ENCODE measurements around the gene XPO1. TPM values are rescaled to one million over a fixed set of nuclear protein-coding genes. Genes with fewer than 3 reads are reported as not detected.

Gene XPO1
- total and polyA plus RNA-seq, 2 donors (not counting 3 experiments of a cell fraction or from before 2014, with no cell fraction given): 46.7 to 166 TPM

DNA sequence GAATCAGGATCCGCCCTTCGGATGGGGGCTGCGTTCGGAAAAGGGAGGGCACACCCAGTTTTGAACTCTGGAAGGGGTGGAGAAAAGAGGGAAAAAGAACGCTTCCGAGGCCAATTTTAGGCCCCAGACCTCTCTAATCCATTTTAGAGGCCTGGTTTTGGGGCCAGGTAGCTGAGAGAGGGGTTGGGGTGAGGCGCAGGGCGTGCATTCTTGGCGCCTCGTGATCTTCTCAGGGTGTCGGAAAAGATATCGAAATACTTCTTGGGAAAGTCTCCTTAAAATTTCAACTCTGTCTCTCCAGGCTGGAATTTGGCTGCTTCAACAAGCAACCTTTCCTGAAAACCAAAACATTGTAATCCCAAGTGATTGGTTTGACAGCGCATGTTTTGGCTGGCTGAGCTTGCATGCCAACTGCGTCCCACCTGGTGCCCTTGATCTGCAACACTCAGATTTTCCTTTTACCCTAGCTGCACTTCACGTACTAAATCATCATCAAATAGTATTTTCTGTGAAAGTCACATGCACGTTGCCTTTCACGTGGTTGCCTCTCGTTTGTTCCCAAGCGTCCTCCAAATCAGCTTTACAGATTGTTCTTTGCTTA lies 864 bp upstream of the XPO1 start:
- CTCF ChIA-PET: interaction anchor here (0.7 to 1.9 kb wide), 5 partner anchors 10 to 404 kb away, joined by 3 to 4 read pairs (median 4); no protein-coding TSS in a partner anchor
- BruUV-seq (replicated peaks): TSS peak; percentile 63
- no peaks in the 10 kb centered on the region for H3K36me3 ChIP-seq (ENCODE audit: control insufficient read depth in 2 of 2, extremely low read depth in 1 of 2, insufficient read depth in 2 of 2, low read length in 2 of 2)
- H2AFZ ChIP-seq (ENCODE audit: low read depth, low read length): peak overlapping the region; percentile 95
- H3K27ac ChIP-seq (ENCODE audit: insufficient read depth, low read depth, low read length): peak overlapping the region; percentile 81
- no peaks in the 10 kb centered on the region for H3K27me3 ChIP-seq (ENCODE audit: control insufficient read depth in 2 of 2, insufficient read depth in 2 of 2, low read length in 2 of 2)
- no peaks in the 10 kb centered on the region for H3K9me1 ChIP-seq (replicated peaks; ENCODE audit: control insufficient read depth, extremely low read depth, insufficient read depth, low read length)
- H3K9ac ChIP-seq (replicated peaks; ENCODE audit: extremely low read depth, insufficient read depth, low read length): peak overlapping the region; percentile 95
- H4K20me1 ChIP-seq (replicated peaks; ENCODE audit: control insufficient read depth, extremely low read depth, insufficient read depth, low read length): peaks cover 6% of the 10 kb centered on the region
- H3K4me3 ChIP-seq (replicated peaks in 1 of 3; ENCODE audit: insufficient read depth in 1 of 3, low read depth in 1 of 3, low read length in 3 of 3): peak overlapping the region; percentile 42 to 99 (median 78)
- peaks cover 25% of the 10 kb centered on the region for H3K4me1 ChIP-seq (ENCODE audit: control insufficient read depth, extremely low read depth, insufficient read depth, low read length)
- POLR2A ChIA-PET: interaction anchor here (0.6 to 1.4 kb wide), 2 partner anchors 15 to 262 kb away, joined by 4 to 6 read pairs; no protein-coding TSS in a partner anchor
- dilution Hi-C loops (cut with MboI; ENCODE audit: extremely low pct_ligation_motif_present, low sequenced_read_pairs) (no loop called here), intact Hi-C loops (cut with micrococcal nuclease) (loop anchor here (1.0 to 10.0 kb wide), 7 partner anchors 48 to 876 kb away; partner anchors contain the start of genes REL and USP34)
- H3K4me2 ChIP-seq (ENCODE audit: insufficient read depth, low read length): peak overlapping the region; percentile 89
- no peaks in the 10 kb centered on the region for H3K9me3 ChIP-seq (replicated peaks; ENCODE audit: control insufficient read depth, insufficient read depth, low read length)
- DNase-seq (ENCODE audit: low read depth, low spot score) (peak; percentile 66), FAIRE-seq (no peak)
- TF ChIP-seq, protein P1, sequence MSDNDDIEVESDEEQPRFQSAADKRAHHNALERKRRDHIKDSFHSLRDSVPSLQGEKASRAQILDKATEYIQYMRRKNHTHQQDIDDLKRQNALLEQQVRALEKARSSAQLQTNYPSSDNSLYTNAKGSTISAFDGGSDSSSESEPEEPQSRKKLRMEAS (IDR thresholded peaks at IDR 0.05; ENCODE audit: insufficient read depth, insufficient read length): peak; percentile 42
- TF ChIP-seq MYC (IDR thresholded peaks at IDR 0.05; ENCODE audit: low read depth, low read length): no peak
- H3K79me2 ChIP-seq (ENCODE audit: control insufficient read depth, insufficient read depth, low read length): peaks cover 40% of the 10 kb centered on the region

DNA sequence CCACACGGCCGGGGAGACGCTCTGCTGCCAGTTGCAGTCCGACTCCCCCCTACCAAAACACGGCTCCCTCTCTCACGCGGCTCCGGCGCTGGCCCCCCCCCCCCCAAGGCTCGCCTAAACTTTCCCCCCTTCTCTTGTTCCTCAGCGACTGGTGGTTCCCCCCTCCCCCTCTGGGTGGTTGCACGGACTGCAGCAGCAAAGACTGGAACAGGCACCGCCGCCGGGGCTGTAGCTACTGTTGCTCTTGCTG lies 281 bp downstream of the XPO1 start:
- no TSS peak for BruUV-seq (replicated peaks)
- peak overlapping the region; percentile 81 for H3K27ac ChIP-seq (ENCODE audit: insufficient read depth, low read depth, low read length)
- no peaks in the 10 kb centered on the region for H3K27me3 ChIP-seq (ENCODE audit: control insufficient read depth in 2 of 2, insufficient read depth in 2 of 2, low read length in 2 of 2)
- dilution Hi-C loops (cut with MboI; ENCODE audit: extremely low pct_ligation_motif_present, low sequenced_read_pairs) (no loop called here), intact Hi-C loops (cut with micrococcal nuclease) (loop anchor here (1.0 to 10.0 kb wide), 8 partner anchors 49 to 877 kb away; partner anchors contain the start of genes REL, SANBR and USP34)
- FAIRE-seq (no peak), DNase-seq (ENCODE audit: low read depth, low spot score) (no peak)
- H2AFZ ChIP-seq (ENCODE audit: low read depth, low read length): peak overlapping the region; percentile 14
- H3K9me3 ChIP-seq (replicated peaks; ENCODE audit: control insufficient read depth, insufficient read depth, low read length): no peaks in the 10 kb centered on the region
- H3K9ac ChIP-seq (replicated peaks; ENCODE audit: extremely low read depth, insufficient read depth, low read length): peak overlapping the region; percentile 95
- ChIA-PET CTCF (interaction anchor here (0.6 to 1.9 kb wide), 6 partner anchors 12 to 402 kb away, joined by 3 to 4 read pairs (median 4); no protein-coding TSS in a partner anchor), POLR2A (interaction anchor here (0.6 to 1.4 kb wide), 2 partner anchors 13 to 1167 kb away, joined by 4 to 5 read pairs; partner anchors contain the start of gene EHBP1)
- no peak for TF ChIP-seq GATA2 (IDR thresholded peaks at IDR 0.05; ENCODE audit: insufficient read depth, insufficient read length, low read depth, low read length)
- no peak for TF ChIP-seq POLR2A (IDR thresholded peaks at IDR 0.05; ENCODE audit: low read depth, low read length)
- no peak for TF ChIP-seq MYC (IDR thresholded peaks at IDR 0.05; ENCODE audit: low read depth, low read length)
- H3K4me1 ChIP-seq (ENCODE audit: control insufficient read depth, extremely low read depth, insufficient read depth, low read length): peaks cover 29% of the 10 kb centered on the region
- H3K4me3 ChIP-seq (replicated peaks in 1 of 3; ENCODE audit: insufficient read depth in 1 of 3, low read depth in 1 of 3, low read length in 3 of 3): peak overlapping the region; percentile 78 to 99 (median 88)
- peaks cover 16% of the 10 kb centered on the region for H4K20me1 ChIP-seq (replicated peaks; ENCODE audit: control insufficient read depth, extremely low read depth, insufficient read depth, low read length)
- H3K4me2 ChIP-seq (ENCODE audit: insufficient read depth, low read length): no peak overlapping the region
- no peaks in the 10 kb centered on the region for H3K9me1 ChIP-seq (replicated peaks; ENCODE audit: control insufficient read depth, extremely low read depth, insufficient read depth, low read length)
- no peaks in the 10 kb centered on the region for H3K36me3 ChIP-seq (ENCODE audit: control insufficient read depth in 2 of 2, extremely low read depth in 1 of 2, insufficient read depth in 2 of 2, low read length in 2 of 2)
- peaks cover 52% of the 10 kb centered on the region for H3K79me2 ChIP-seq (ENCODE audit: control insufficient read depth, insufficient read depth, low read length)
